Measurements from ENCODE around the gene SPON1. TPM values are rescaled to one million over a fixed set of nuclear protein-coding genes. Genes with fewer than 3 reads are reported as not detected.

Gene SPON1
- total RNA-seq, 4 donors from 2014 or later: 80.2 to 141 (median 103) TPM

DNA sequence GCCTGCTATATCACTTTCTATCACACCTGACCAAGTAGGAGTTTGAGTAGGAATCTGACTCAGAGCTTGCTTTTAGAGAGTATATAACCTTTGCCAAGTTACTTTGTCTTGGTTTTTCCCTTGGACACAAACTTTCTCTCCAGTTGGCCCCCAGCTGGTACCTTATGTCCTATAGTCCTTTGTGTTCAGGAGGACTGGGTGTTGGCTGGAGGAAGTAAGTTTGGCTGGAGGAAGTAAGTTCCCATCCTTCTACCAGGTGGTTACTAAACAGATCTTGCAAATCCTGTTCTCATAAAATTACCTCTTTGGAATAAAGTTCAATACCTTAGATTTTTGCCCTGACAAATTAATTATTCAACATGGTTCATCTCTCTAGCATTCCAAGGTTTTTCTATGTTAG lies 37.2 kb downstream of the SPON1 start:
- DNase-seq (ENCODE audit: low spot score) (no peak), ATAC-seq (ENCODE audit: low FRiP score) (no peak)
- TF ChIP-seq, protein P1, sequence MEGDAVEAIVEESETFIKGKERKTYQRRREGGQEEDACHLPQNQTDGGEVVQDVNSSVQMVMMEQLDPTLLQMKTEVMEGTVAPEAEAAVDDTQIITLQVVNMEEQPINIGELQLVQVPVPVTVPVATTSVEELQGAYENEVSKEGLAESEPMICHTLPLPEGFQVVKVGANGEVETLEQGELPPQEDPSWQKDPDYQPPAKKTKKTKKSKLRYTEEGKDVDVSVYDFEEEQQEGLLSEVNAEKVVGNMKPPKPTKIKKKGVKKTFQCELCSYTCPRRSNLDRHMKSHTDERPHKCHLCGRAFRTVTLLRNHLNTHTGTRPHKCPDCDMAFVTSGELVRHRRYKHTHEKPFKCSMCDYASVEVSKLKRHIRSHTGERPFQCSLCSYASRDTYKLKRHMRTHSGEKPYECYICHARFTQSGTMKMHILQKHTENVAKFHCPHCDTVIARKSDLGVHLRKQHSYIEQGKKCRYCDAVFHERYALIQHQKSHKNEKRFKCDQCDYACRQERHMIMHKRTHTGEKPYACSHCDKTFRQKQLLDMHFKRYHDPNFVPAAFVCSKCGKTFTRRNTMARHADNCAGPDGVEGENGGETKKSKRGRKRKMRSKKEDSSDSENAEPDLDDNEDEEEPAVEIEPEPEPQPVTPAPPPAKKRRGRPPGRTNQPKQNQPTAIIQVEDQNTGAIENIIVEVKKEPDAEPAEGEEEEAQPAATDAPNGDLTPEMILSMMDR (IDR thresholded peaks at IDR 0.05): no peak

DNA sequence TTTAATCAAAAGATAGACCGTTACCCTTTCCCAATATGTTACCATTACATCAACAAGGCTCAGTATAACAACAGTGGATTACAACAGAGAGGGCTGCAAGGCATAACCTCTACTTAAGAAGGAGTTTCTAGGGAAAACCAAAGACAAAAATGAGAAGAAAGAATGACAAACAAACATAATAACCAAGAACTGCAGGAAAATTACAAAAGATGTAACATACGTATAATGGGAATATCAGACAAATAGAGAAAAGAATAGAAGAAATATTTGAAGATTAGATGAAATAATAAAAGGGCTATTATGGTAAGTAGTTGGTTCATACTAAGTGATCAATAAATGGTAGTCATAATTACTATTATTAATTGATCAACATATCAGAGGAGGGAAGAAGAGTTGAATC lies 39.1 kb downstream of the SPON1 start:
- TF ChIP-seq, protein P1 (IDR thresholded peaks at IDR 0.05): no peak
- no peak for ATAC-seq (ENCODE audit: low FRiP score)
- no peak for DNase-seq (ENCODE audit: low spot score)

DNA sequence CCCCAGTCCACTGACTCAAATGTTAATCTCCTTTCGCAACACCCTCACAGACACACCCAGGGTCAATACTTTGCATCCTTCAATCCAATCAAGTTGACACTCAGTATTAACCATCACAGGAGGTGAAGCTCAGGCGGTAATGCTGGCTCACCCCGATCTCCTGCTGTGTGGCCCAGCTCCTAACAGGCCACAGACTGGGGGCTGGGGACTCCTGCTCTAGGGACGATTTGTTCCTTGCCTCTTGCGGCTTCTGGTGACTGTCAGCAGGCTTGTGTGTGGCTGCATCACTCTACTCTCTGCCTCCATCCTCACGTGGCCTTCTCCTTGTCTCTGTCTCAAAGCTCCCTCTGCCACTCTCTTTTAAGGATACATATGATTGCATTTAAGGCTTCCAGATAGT lies 45.0 kb downstream of the SPON1 start:
- TF ChIP-seq, protein P1 (IDR thresholded peaks at IDR 0.05): no peak
- DNase-seq (ENCODE audit: low spot score): no peak
- ATAC-seq (ENCODE audit: low FRiP score): no peak

DNA sequence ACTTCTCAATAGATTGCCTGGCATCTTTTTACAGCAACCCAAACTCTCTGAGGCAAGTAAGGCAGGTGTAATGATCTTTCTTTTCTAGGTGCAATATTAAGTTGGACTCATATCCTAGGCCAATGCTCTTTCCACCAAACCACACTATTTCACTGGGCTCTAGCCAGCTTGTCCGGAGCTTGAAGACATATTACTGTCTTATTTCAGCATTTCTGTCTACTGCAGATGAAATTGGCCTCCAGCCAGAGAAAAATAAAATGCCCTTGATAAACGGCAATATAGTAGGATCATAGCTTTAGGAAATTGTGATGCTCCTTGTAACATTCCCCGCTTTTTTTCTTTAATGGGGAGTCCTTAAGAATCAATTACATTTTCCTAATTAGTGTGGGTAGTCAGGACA lies 48.1 kb downstream of the SPON1 start:
- DNase-seq (ENCODE audit: low spot score) (no peak), ATAC-seq (ENCODE audit: low FRiP score) (no peak)
- TF ChIP-seq, protein P1 (IDR thresholded peaks at IDR 0.05): no peak

DNA sequence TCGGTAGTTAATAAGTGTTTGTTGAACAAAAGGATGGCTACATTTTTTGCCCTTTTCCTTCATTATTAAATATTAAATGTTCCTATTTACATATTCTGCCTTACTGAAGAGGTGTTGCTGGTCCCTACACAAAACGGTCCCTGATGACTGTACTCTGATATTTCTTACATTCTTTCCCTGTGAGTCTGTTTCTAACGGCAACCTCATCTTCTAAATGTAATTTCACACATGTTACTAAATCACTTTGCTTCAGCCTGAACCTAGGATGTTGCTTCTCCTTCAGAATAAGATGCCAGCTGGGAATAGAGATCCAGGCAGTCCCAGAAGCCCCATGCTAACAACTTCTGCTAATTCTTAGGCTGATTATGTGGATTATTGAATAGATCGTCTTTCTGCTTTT lies 50.3 kb downstream of the SPON1 start:
- TF ChIP-seq, protein P1 (IDR thresholded peaks at IDR 0.05): no peak
- DNase-seq (ENCODE audit: low spot score) (no peak), ATAC-seq (ENCODE audit: low FRiP score) (no peak)

DNA sequence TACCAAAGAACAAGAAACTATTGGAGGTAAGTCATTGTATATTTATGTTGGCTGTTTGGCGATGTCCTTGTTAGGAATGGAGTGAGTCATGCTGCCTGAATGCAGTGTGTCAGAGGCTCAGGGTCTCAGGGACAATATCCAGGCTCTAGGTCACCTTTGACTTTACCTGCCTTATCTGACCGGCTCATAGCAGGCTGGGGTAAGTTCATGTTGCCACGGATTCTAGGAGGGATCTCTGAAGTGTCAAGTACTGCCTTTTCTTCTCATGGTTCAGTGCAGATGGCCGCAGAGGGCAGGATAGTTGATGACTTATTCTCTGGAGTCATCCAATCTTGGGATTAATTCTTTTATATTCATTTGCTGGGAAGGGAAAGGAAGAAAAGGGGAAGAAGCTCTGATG lies 53.2 kb downstream of the SPON1 start:
- TF ChIP-seq, protein P1 (IDR thresholded peaks at IDR 0.05): no peak
- ATAC-seq (ENCODE audit: low FRiP score) (no peak), DNase-seq (ENCODE audit: low spot score) (no peak)

DNA sequence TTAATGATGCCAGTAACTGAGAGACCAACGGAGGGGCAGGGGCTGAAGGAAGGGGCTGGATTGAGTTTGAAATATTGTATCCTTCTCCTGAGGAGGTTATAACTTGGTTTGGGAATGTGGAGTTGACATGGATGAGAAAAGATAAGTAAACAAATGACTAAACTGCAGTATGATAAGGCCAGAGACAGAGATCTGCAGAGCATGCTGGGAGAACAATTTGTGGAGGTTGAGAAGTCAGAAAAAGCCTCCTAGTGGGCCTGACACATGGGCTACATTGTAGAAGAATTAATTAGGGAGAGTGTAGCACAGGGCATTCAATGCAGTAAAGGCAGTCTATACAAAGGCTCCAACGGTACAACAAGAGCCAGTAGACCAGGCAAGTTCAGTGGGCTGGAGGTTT lies 55.9 kb downstream of the SPON1 start:
- ATAC-seq (ENCODE audit: low FRiP score): no peak
- TF ChIP-seq, protein P1 (IDR thresholded peaks at IDR 0.05): no peak
- no peak for DNase-seq (ENCODE audit: low spot score)
